ENCODE data around the gene PRR29. TPM values are rescaled to one million over a fixed set of nuclear protein-coding genes. Genes with fewer than 3 reads are reported as not detected.

The PRR29 gene
- polyA plus RNA-seq, 1 of the 3 experiments (the other 2 are of a cell fraction), result 2.7 TPM

GRCh38 chr17:63983320-63983719, 14.8 kb upstream of the PRR29 start:
- Histone ChIP-seq H3K27me3 (ENCODE audit: insufficient read depth) (no peaks in the 10 kb centered on the region), H3K9ac (no peak overlapping the region), H3K4me2 (no peak overlapping the region), H3K9me3 (no peaks in the 10 kb centered on the region), H3K36me3 (replicated peaks in 1 of 2; ENCODE audit: control insufficient read depth in 1 of 2, insufficient read depth in 2 of 2, low read length in 1 of 2) (no peaks in the 10 kb centered on the region), H3K4me3 (ENCODE audit: low read depth in 2 of 2, low read length in 1 of 2) (no peak overlapping the region), H3K9me2 (no peaks in the 10 kb centered on the region), H3K79me2 (ENCODE audit: insufficient read depth) (no peaks in the 10 kb centered on the region), H3K4me1 (ENCODE audit: control insufficient read depth in 1 of 2, insufficient read depth in 2 of 2, low read depth in 1 of 2, low read length in 1 of 2) (peaks cover 0 to 6% of the 10 kb centered on the region in 2 experiments; a peak in 1 of 4 replicates), H2AFZ (ENCODE audit: low read depth) (no peak overlapping the region), H3K27ac (ENCODE audit: low read depth in 2 of 2, low read length in 1 of 2) (no peak overlapping the region), H3F3A (replicated peaks; ENCODE audit: insufficient read depth) (no peaks in the 10 kb centered on the region), H4K20me1 (ENCODE audit: insufficient read depth) (no peaks in the 10 kb centered on the region)
- ChIA-PET CTCF (interaction anchor here (1.1 to 2.6 kb wide), 8 partner anchors 11 to 72 kb away, joined by 3 to 9 read pairs (median 7); partner anchors contain the start of genes CSHL1 and GH1), POLR2A (no interaction called here)
- TF ChIP-seq, protein P1, sequence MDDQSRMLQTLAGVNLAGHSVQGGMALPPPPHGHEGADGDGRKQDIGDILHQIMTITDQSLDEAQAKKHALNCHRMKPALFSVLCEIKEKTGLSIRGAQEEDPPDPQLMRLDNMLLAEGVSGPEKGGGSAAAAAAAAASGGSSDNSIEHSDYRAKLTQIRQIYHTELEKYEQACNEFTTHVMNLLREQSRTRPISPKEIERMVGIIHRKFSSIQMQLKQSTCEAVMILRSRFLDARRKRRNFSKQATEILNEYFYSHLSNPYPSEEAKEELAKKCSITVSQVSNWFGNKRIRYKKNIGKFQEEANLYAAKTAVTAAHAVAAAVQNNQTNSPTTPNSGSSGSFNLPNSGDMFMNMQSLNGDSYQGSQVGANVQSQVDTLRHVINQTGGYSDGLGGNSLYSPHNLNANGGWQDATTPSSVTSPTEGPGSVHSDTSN (IDR thresholded peaks at IDR 0.05), result no peak
- TF ChIP-seq MXI1 (IDR thresholded peaks at IDR 0.05; ENCODE audit: low read depth, low read length), result no peak
- no peak for TF ChIP-seq RFX5 (IDR thresholded peaks at IDR 0.05; ENCODE audit: low read length)
- TF ChIP-seq TEAD4 (IDR thresholded peaks at IDR 0.05; ENCODE audit: borderline replicate concordance, insufficient read depth), result no peak
- 71% methylated on average over 6 of the region's 7 CpGs for WGBS (ENCODE audit: low lambda C conversion rate)
- DNase-seq, result no peak

GRCh38 chr17:63984236-63984635, 13.9 kb upstream of the PRR29 start:
- Histone ChIP-seq H3K27ac (ENCODE audit: low read depth in 2 of 2, low read length in 1 of 2) (no peak overlapping the region), H3K9me3 (no peaks in the 10 kb centered on the region), H3K79me2 (ENCODE audit: insufficient read depth) (no peaks in the 10 kb centered on the region), H3K4me2 (no peak overlapping the region), H2AFZ (ENCODE audit: low read depth) (no peak overlapping the region), H3K9ac (no peak overlapping the region), H4K20me1 (ENCODE audit: insufficient read depth) (no peaks in the 10 kb centered on the region), H3F3A (replicated peaks; ENCODE audit: insufficient read depth) (no peaks in the 10 kb centered on the region), H3K9me2 (no peaks in the 10 kb centered on the region), H3K4me1 (ENCODE audit: control insufficient read depth in 1 of 2, insufficient read depth in 2 of 2, low read depth in 1 of 2, low read length in 1 of 2) (peaks cover 0 to 4% of the 10 kb centered on the region in 2 experiments; a peak in 1 of 4 replicates), H3K4me3 (ENCODE audit: low read depth in 2 of 2, low read length in 1 of 2) (no peak overlapping the region), H3K27me3 (ENCODE audit: insufficient read depth) (no peaks in the 10 kb centered on the region), H3K36me3 (replicated peaks in 1 of 2; ENCODE audit: control insufficient read depth in 1 of 2, insufficient read depth in 2 of 2, low read length in 1 of 2) (no peaks in the 10 kb centered on the region)
- ChIA-PET POLR2A (no interaction called here), CTCF (interaction anchor here (0.8 to 2.7 kb wide), 12 partner anchors 9 to 298 kb away, joined by 3 to 22 read pairs (median 6); partner anchors contain the start of genes CSHL1 and GH1)
- TF ChIP-seq, protein P2, sequence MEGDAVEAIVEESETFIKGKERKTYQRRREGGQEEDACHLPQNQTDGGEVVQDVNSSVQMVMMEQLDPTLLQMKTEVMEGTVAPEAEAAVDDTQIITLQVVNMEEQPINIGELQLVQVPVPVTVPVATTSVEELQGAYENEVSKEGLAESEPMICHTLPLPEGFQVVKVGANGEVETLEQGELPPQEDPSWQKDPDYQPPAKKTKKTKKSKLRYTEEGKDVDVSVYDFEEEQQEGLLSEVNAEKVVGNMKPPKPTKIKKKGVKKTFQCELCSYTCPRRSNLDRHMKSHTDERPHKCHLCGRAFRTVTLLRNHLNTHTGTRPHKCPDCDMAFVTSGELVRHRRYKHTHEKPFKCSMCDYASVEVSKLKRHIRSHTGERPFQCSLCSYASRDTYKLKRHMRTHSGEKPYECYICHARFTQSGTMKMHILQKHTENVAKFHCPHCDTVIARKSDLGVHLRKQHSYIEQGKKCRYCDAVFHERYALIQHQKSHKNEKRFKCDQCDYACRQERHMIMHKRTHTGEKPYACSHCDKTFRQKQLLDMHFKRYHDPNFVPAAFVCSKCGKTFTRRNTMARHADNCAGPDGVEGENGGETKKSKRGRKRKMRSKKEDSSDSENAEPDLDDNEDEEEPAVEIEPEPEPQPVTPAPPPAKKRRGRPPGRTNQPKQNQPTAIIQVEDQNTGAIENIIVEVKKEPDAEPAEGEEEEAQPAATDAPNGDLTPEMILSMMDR (IDR thresholded peaks at IDR 0.05), result no peak
- TF ChIP-seq RXRA (IDR thresholded peaks at IDR 0.05; ENCODE audit: borderline replicate concordance, low read depth) (no peak), USF1 (IDR thresholded peaks at IDR 0.05; ENCODE audit: borderline replicate concordance, low read depth) (no peak), SIN3A (IDR thresholded peaks at IDR 0.05; ENCODE audit: borderline replicate concordance, low read depth, low read length) (no peak), GATA2 (CRISPR knock-in tag; IDR thresholded peaks at IDR 0.05) (no peak), CHD2 (IDR thresholded peaks at IDR 0.05; ENCODE audit: low read length, partially characterized antibody) (no peak), TCF12 (IDR thresholded peaks at IDR 0.05) (no peak), FOXJ3 (CRISPR knock-in tag; IDR thresholded peaks at IDR 0.05) (no peak), FOSL2 (IDR thresholded peaks at IDR 0.05; ENCODE audit: borderline replicate concordance, low read depth) (no peak), MEF2A (IDR thresholded peaks at IDR 0.05; ENCODE audit: borderline replicate concordance, low read depth) (no peak), SMC3 (IDR thresholded peaks at IDR 0.05; ENCODE audit: low read depth, low read length) (no peak), ELF1 (IDR thresholded peaks at IDR 0.05) (no peak), JUND (IDR thresholded peaks at IDR 0.05) (no peak), FOXM1 (IDR thresholded peaks at IDR 0.05; ENCODE audit: low read depth) (no peak), EZH2phosphoT487 (IDR thresholded peaks at IDR 0.05; ENCODE audit: borderline replicate concordance, low read depth) (no peak), YY1 (IDR thresholded peaks at IDR 0.05; ENCODE audit: low read depth) (no peak), TAF1 (IDR thresholded peaks at IDR 0.05; ENCODE audit: borderline replicate concordance, low read depth, low read length) (no peak)
- TF ChIP-seq, protein P3, sequence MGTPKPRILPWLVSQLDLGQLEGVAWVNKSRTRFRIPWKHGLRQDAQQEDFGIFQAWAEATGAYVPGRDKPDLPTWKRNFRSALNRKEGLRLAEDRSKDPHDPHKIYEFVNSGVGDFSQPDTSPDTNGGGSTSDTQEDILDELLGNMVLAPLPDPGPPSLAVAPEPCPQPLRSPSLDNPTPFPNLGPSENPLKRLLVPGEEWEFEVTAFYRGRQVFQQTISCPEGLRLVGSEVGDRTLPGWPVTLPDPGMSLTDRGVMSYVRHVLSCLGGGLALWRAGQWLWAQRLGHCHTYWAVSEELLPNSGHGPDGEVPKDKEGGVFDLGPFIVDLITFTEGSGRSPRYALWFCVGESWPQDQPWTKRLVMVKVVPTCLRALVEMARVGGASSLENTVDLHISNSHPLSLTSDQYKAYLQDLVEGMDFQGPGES (IDR thresholded peaks at IDR 0.05; ENCODE audit: low read depth, low read length), result no peak
- TF ChIP-seq, protein P1 (IDR thresholded peaks at IDR 0.05), result no peak
- 71% methylated on average over 5 of the region's 5 CpGs for WGBS (ENCODE audit: low lambda C conversion rate)
- DNase-seq, result no peak

All from SK-N-SH (cell line).